Rectal smooth muscle tissue (tissue), 1 donor: ENCODE results near the gene PACSIN2.
"Not testable (repeated sequence)": the region's sequence is repeated elsewhere in the genome, so short reads cannot be mapped to it uniquely, and the experiment has no call there.

ENCODE experiments used
- H3K27ac ChIP-seq: one replicate; pipeline ENCODE4 v1.7.0; 2013; ENCODE audit warnings: low read depth, low read length, inconsistent platforms
- H3K27me3 ChIP-seq: one replicate; pipeline ENCODE4 v1.7.0; 2013; ENCODE audit warnings: low read length; ENCODE audit not compliant: control insufficient read depth, insufficient read depth
- H3K36me3 ChIP-seq: one replicate; pipeline ENCODE4 v1.7.0; 2013; ENCODE audit warnings: low read length; ENCODE audit not compliant: control insufficient read depth, insufficient read depth
- H3K4me1 ChIP-seq: one replicate; pipeline ENCODE4 v1.7.0; 2013; ENCODE audit warnings: low read length; ENCODE audit not compliant: control insufficient read depth, insufficient read depth
- H3K4me3 ChIP-seq: one replicate; pipeline ENCODE4 v1.7.0; 2013; ENCODE audit warnings: low read length
- H3K9ac ChIP-seq: one replicate; pipeline ENCODE4 v1.7.0; 2013; ENCODE audit warnings: low read length

Gene PACSIN2

DNA sequence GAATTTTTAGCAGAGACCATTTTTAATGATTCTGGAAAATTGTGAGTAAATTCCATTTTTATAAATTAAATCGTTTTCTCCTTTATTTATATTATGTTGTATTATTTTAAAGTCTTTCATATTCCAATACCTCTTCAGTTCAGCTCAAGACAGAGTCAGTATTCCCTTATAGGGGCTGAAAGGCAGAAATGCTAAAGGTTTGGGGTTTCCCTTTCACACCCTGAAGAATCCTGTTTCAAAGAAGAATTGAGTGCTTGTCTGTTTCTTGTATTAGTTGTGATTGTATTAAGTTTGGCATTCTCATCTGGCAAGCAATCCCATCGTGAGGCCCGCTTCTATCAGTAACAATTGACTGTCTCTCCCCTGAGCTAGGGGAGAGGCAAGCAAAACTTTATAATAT is 57.4 kb downstream of the PACSIN2 start:
- Histone ChIP-seq H3K27ac (no peak overlapping the region), H3K27me3 (no peaks in the 10 kb centered on the region), H3K4me3 (no peak overlapping the region), H3K36me3 (no peaks in the 10 kb centered on the region), H3K9ac (no peak overlapping the region), H3K4me1 (peaks cover 24% of the 10 kb centered on the region)

DNA sequence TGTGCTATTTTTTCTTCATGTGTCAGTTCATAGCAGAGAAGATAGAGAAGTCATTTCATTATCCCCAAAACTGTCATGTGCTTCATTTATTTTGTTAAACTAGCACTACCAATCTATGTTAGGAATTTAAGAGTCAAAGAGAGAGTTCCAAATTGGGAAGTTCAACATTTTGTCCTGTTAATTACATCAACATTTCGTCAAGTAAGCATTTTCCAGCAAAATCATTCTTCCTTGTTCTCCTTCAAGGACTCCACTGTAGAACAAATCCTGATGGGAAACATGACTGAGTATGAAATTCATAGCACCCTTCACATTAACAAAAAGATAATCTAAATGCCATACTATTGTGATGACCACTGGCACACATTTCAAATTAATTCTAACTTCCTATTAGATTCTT is 59.1 kb downstream of the PACSIN2 start:
- Histone ChIP-seq H3K36me3 (no peaks in the 10 kb centered on the region), H3K27me3 (no peaks in the 10 kb centered on the region), H3K4me1 (peaks cover 23% of the 10 kb centered on the region), H3K4me3 (no peak overlapping the region), H3K9ac (no peak overlapping the region), H3K27ac (no peak overlapping the region)

GRCh38 chr22:42955087-42955635 is 59.8 kb downstream of the PACSIN2 start:
- no peak overlapping the region for H3K9ac ChIP-seq
- H3K4me1 ChIP-seq, result peaks cover 16% of the 10 kb centered on the region
- no peaks in the 10 kb centered on the region for H3K36me3 ChIP-seq
- H3K27me3 ChIP-seq, result no peaks in the 10 kb centered on the region
- H3K27ac ChIP-seq, result no peak overlapping the region
- no peak overlapping the region for H3K4me3 ChIP-seq

- H3K9ac ChIP-seq, H3K4me1 ChIP-seq, H3K4me3 ChIP-seq, H3K27me3 ChIP-seq, H3K36me3 ChIP-seq, H3K27ac ChIP-seq: not testable (repeated sequence)
These were observed 61.2 kb downstream of the PACSIN2 start for GRCh38 chr22:42953751-42954150.

- Histone ChIP-seq H3K36me3 (no peaks in the 10 kb centered on the region), H3K27me3 (no peaks in the 10 kb centered on the region), H3K9ac (no peak overlapping the region), H3K4me3 (no peak overlapping the region), H3K4me1 (peaks cover 2% of the 10 kb centered on the region), H3K27ac (no peak overlapping the region)
These were observed 63.7 kb downstream of the PACSIN2 start for GRCh38 chr22:42951093-42951710.

DNA sequence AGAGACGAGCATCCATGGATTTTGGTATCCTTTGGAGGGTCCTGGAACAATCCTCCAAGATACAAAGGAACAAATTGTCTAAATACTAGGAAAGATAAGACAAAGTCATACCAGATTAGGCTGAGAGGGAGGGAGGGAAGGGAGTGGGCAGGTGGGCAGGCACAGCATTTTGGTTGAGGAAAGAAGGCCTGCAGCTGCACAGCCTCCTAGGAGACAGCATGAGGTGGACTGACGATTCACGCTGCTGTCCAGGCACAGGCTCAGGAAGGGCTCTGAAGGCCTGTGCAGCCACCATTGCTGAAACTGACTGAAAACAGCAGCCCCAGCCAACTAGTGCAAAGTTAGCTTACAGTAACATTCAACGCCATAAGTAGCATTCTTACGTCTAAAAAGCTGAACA is 64.7 kb downstream of the PACSIN2 start:
- Histone ChIP-seq H3K27ac (no peak overlapping the region), H3K4me1 (peaks cover 2% of the 10 kb centered on the region)

GRCh38 chr22:42949159-42949558 is 65.8 kb downstream of the PACSIN2 start:
- Histone ChIP-seq H3K9ac (no peak overlapping the region), H3K4me1 (peaks cover 2% of the 10 kb centered on the region), H3K36me3 (no peaks in the 10 kb centered on the region), H3K27ac (no peak overlapping the region), H3K27me3 (no peaks in the 10 kb centered on the region), H3K4me3 (no peak overlapping the region)

More for the DNA sequence above, 64.7 kb downstream of the PACSIN2 start:
- no peak overlapping the region for H3K4me3 ChIP-seq
- H3K27me3 ChIP-seq, result no peaks in the 10 kb centered on the region
- no peaks in the 10 kb centered on the region for H3K36me3 ChIP-seq
- no peak overlapping the region for H3K9ac ChIP-seq

DNA sequence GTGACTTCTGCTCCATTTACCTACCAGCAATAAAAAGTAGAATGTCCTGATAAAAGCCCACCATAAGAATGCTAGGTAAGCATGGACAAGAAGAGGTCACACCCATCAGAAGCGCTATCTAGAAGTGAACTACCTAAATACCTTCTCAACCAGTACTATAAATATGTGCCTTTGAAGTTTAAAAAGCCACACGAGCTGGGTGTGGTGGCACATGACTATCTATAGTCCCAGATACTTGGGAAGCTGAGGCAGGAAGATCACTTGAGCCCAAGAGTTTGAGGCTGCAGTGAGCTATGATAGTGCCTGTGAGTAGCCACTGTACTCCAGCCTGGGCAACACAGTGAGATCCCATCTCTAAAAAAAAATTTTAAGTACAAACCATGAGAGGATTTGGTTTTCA is 66.7 kb downstream of the PACSIN2 start:
- Histone ChIP-seq H3K9ac (no peak overlapping the region), H3K27ac (no peak overlapping the region), H3K27me3 (no peaks in the 10 kb centered on the region), H3K4me1 (peaks cover 2% of the 10 kb centered on the region), H3K36me3 (no peaks in the 10 kb centered on the region), H3K4me3 (no peak overlapping the region)

DNA sequence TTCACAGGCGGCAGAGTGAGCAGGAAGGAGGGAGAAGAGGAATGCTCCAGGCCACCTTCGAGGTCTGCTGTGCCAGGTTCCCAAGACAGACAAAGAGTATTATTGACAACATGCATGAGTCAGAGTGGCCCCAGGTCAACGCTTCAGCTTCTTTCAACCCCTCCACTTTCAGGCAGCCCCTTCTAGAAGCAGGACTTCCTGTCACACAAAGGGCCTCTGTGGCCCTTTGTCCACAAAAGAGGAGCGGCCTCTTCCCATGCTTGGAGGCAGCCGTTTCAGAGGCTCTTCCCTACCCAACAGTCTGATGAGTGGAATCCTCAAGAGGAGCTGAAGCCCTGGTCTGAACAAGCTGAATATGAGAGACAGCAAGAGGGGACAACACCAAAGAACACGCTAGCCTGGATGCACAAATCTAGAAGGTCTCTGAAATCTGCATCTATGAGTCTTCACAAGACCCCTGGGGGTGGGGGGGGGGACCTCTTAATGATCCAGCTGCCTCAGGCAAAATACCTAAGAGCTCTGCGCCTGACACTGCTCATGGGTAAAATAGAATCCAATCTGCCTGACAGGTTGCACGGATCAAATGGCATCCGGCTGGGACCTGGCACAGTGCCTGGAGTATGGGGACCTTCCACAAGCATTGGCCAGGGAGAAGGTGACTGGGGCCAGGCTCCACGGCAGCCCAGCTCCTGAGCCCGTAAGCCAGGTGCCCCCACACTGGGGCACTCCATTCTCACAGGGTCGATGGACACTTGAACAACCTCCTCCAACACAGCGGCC is 67.5 kb downstream of the PACSIN2 start:
- no peaks in the 10 kb centered on the region for H3K27me3 ChIP-seq
- no peak overlapping the region for H3K4me3 ChIP-seq
- no peaks in the 10 kb centered on the region for H3K36me3 ChIP-seq
- H3K27ac ChIP-seq, result no peak overlapping the region
- no peak overlapping the region for H3K9ac ChIP-seq
- H3K4me1 ChIP-seq, result peaks cover 2% of the 10 kb centered on the region

DNA sequence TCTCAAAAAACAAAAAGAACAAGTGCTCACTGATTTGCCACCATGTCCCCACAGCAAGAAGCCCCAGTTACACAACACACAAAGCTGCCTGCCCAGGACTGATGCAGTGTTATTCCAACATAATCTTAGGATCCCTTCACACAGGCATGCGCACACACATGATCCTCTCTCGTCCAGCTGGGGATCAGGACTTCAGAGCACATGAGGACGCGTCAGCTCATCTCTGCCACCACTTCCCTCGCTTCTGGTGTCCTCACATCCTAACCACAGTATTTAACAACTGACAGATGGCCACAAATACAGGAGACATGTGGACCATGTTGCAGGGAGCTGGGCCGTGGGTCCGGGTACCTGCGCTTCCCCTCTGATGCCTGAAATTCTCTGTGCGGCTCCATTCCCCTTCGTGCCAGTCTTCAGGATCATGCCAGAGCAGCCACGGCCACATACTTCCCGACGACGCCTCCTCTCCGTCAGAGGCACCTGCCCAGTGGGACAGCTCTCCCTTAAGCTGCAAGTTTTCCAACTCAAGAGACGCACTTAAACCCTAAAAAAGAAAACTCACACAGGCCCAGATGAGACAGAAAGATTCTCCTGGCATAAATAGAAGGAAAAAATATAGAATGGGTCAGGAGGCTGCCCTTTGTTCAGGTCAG is 68.3 kb downstream of the PACSIN2 start:
- Histone ChIP-seq H3K27ac (no peak overlapping the region), H3K36me3 (no peaks in the 10 kb centered on the region), H3K27me3 (no peaks in the 10 kb centered on the region), H3K4me1 (peaks cover 2% of the 10 kb centered on the region), H3K9ac (no peak overlapping the region), H3K4me3 (no peak overlapping the region)

GRCh38 chr22:42945736-42946135 is 69.2 kb downstream of the PACSIN2 start:
- Histone ChIP-seq H3K36me3 (no peaks in the 10 kb centered on the region), H3K4me1 (peaks cover 2% of the 10 kb centered on the region), H3K4me3 (no peak overlapping the region), H3K27ac (no peak overlapping the region), H3K27me3 (no peaks in the 10 kb centered on the region), H3K9ac (no peak overlapping the region)

DNA sequence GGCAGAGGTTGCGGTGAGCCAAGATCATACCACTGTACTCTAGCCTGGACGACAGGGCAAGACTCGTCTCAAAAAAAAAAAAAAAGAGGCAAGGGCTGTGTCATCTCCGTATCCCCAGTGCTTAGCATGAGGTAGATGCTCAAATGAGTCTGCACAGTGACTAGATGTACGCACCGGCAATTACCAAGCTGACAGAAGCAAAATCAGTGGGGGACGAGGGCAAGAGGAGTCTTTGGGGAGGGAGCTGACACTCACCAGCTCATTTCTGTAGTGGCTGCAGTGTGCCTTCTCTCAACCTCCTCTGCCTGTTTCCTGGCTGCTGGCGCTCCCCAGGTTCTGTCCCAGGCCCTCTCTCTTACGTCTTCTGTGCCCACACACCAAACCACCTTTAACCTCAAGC is 69.9 kb downstream of the PACSIN2 start:
- Histone ChIP-seq H3K27me3 (no peaks in the 10 kb centered on the region), H3K4me3 (no peak overlapping the region), H3K36me3 (no peaks in the 10 kb centered on the region), H3K27ac (no peak overlapping the region), H3K4me1 (peaks cover 8% of the 10 kb centered on the region), H3K9ac (no peak overlapping the region)
